Measurements from ENCODE around the gene GSG1.

GRCh38 chr12:13080266-13080665 lies 23.2 kb downstream of the GSG1 start:
- TF ChIP-seq CTCF (IDR thresholded peaks at IDR 0.05) (no peak), POLR2A (IDR thresholded peaks at IDR 0.05) (no peak)

Data from heart left ventricle (tissue), 13 donors.